H1 (cell line): ENCODE measurements around the gene FIG4. TPM values are rescaled to one million over a fixed set of nuclear protein-coding genes. Genes with fewer than 3 reads are reported as not detected.

Source experiments
- CTCF ChIA-PET: fragments of 300-600 bp; sonication (Branson Sonifier 250); formaldehyde crosslinking; loops from one replicate; lab custom pipeline; 2021; ENCODE audit not compliant: partially characterized antibody; lab: Charles Lee
- POLR2A ChIA-PET: fragments of 300-600 bp; sonication (Branson Sonifier 250); formaldehyde crosslinking; loops from one replicate; lab custom pipeline; 2021; ENCODE audit warnings: inconsistent platforms; ENCODE audit not compliant: partially characterized antibody; lab: Charles Lee
- DNase-seq, 2 experiments: peaks; one replicate each; pipeline versions ENCODE4 v3.0.0 to v3.0.0-alpha.2; 2010 to 2022; ENCODE audit warnings: low spot score in 2 of 2, low read depth in 1 of 2, mixed read lengths in 1 of 2
- FAIRE-seq: peaks from 2 replicates; lab custom pipeline; 2011; peaks lifted over from hg19 to GRCh38; lab: Jason Lieb, UNC
- H2AFZ ChIP-seq: 2 replicates; pipeline ENCODE4 v1.8.1; 2012; ENCODE audit warnings: low read length, inconsistent platforms
- H2AK5ac ChIP-seq: 2 replicates; pipeline ENCODE4 v1.6.1; 2013; ENCODE audit warnings: low read depth, low read length
- H2BK120ac ChIP-seq: replicated peaks from 2 replicates; pipeline ENCODE3; 2013; ENCODE audit warnings: low read depth, low read length, inconsistent platforms
- H2BK12ac ChIP-seq: 2 replicates; pipeline ENCODE4 v1.6.1; 2013; ENCODE audit warnings: low read depth, low read length
- H2BK15ac ChIP-seq: 2 replicates; pipeline ENCODE4 v1.6.1; 2013; ENCODE audit warnings: low read length
- H2BK20ac ChIP-seq: 2 replicates; pipeline ENCODE4 v1.6.1; 2013; ENCODE audit warnings: low read length
- H2BK5ac ChIP-seq: 2 replicates; pipeline ENCODE4 v1.6.1; 2013; ENCODE audit warnings: low read depth, low read length
- H3K14ac ChIP-seq: 2 replicates; pipeline ENCODE4 v1.6.1; 2013; ENCODE audit warnings: inconsistent platforms; ENCODE audit not compliant: insufficient read length
- H3K18ac ChIP-seq: 2 replicates; pipeline ENCODE4 v1.6.1; 2013; ENCODE audit warnings: low read length; ENCODE audit errors: extremely low read depth
- H3K23ac ChIP-seq: 2 replicates; pipeline ENCODE4 v1.6.1; 2013; ENCODE audit warnings: inconsistent platforms; ENCODE audit not compliant: insufficient read length
- H3K23me2 ChIP-seq: 2 replicates; pipeline ENCODE4 v1.6.1; 2013; ENCODE audit warnings: low read depth, low read length
- H3K27ac ChIP-seq: 2 replicates; pipeline ENCODE4 v1.6.1; 2011; ENCODE audit warnings: low read depth, low read length, inconsistent platforms
- H3K27me3 ChIP-seq, 4 experiments: replicated peaks in 1 of 4; 1 replicate in 1 of 4; 2 replicates in 3 of 4; pipeline versions ENCODE4 v1.6.1 to v1.8.1; 2011 to 2013; ENCODE audit warnings: low read length in 3 of 4, mild to moderate bottlenecking in 3 of 4, inconsistent platforms in 2 of 4, mixed read lengths in 2 of 4, moderate library complexity in 1 of 4; ENCODE audit not compliant: control insufficient read depth in 3 of 4, insufficient read depth in 3 of 4; ENCODE audit errors: extremely low read depth in 1 of 4
- H3K36me3 ChIP-seq, 4 experiments: 2 replicates each; pipeline versions ENCODE4 v1.6.1 to v1.8.1; 2011 to 2013; ENCODE audit warnings: mild to moderate bottlenecking in 4 of 4, low read length in 3 of 4, moderate library complexity in 2 of 4, control low read depth in 1 of 4, inconsistent platforms in 1 of 4; ENCODE audit not compliant: insufficient read depth in 4 of 4, control insufficient read depth in 2 of 4
- H3K4ac ChIP-seq: replicated peaks from 2 replicates; pipeline ENCODE3; 2013; ENCODE audit warnings: low read length, low read depth, mixed read lengths, inconsistent platforms; ENCODE audit not compliant: insufficient read length
- H3K4me1 ChIP-seq, 4 experiments: replicated peaks in 1 of 4; 1 replicate in 1 of 4; 2 replicates in 3 of 4; pipeline versions ENCODE4 v1.6.1 to v1.8.1; 2011 to 2013; ENCODE audit warnings: low read length in 3 of 4, inconsistent platforms in 2 of 4, mixed read lengths in 1 of 4; ENCODE audit not compliant: insufficient read depth in 4 of 4, control insufficient read depth in 3 of 4
- H3K4me2 ChIP-seq, 2 experiments: 2 replicates each; pipeline versions ENCODE4 v1.6.1 to v1.8.1; 2011 to 2013; ENCODE audit warnings: low read depth in 2 of 2, low read length in 2 of 2, control low read depth in 1 of 2, inconsistent platforms in 1 of 2, mild to moderate bottlenecking in 1 of 2; ENCODE audit not compliant: insufficient read depth in 1 of 2
- H3K4me3 ChIP-seq, 4 experiments: fragments of 200-600, 300-600 bp in 1 of 4; sonication (generic), shearing (Covaris generic), sonication (Bioruptor Twin) in 1 of 4; 2 replicates each; pipeline versions ENCODE4 v1.5.1 to v1.8.1; 2011 to 2016; ENCODE audit warnings: low read length in 4 of 4, low read depth in 3 of 4, control low read depth in 2 of 4, inconsistent platforms in 2 of 4, mild to moderate bottlenecking in 2 of 4, mixed read lengths in 1 of 4, moderate library complexity in 1 of 4; ENCODE audit not compliant: insufficient read depth in 2 of 4; ENCODE audit errors: extremely low read depth in 1 of 4
- H3K56ac ChIP-seq: replicated peaks from 2 replicates; pipeline ENCODE3; 2013; ENCODE audit warnings: low read depth, mild to moderate bottlenecking, mixed read lengths, low read length, inconsistent platforms; ENCODE audit not compliant: insufficient read length
- H3K79me1 ChIP-seq: 2 replicates; pipeline ENCODE4 v1.6.1; 2013; ENCODE audit warnings: low read depth, low read length, control low read depth
- H3K79me2 ChIP-seq, 2 experiments: 2 replicates each; pipeline versions ENCODE4 v1.6.1 to v1.8.1; 2012 to 2013; ENCODE audit warnings: low read length in 2 of 2, mild to moderate bottlenecking in 2 of 2, inconsistent platforms in 1 of 2; ENCODE audit not compliant: insufficient read depth in 2 of 2, control insufficient read depth in 1 of 2
- H3K9ac ChIP-seq, 4 experiments: replicated peaks in 1 of 4; 1 replicate in 1 of 4; 2 replicates in 3 of 4; pipeline versions ENCODE4 v1.6.1 to v1.8.1; 2011 to 2013; ENCODE audit warnings: low read depth in 3 of 4, low read length in 3 of 4, control low read depth in 2 of 4, mild to moderate bottlenecking in 2 of 4, moderate library complexity in 2 of 4, inconsistent platforms in 1 of 4; ENCODE audit errors: extremely low read depth in 1 of 4
- H3K9me3 ChIP-seq, 2 experiments: 2 replicates each; pipeline versions ENCODE4 v1.6.1 to v1.8.1; 2012 to 2013; ENCODE audit warnings: mild to moderate bottlenecking in 2 of 2, moderate library complexity in 2 of 2, control low read depth in 1 of 2, inconsistent platforms in 1 of 2, low read depth in 1 of 2, low read length in 1 of 2, mixed read lengths in 1 of 2; ENCODE audit not compliant: insufficient read depth in 2 of 2
- H4K20me1 ChIP-seq, 2 experiments: replicated peaks in 1 of 2; 2 replicates each; pipeline versions ENCODE3 to v1.8.1; 2011 to 2013; ENCODE audit warnings: inconsistent platforms in 2 of 2, low read length in 2 of 2, mild to moderate bottlenecking in 1 of 2; ENCODE audit not compliant: insufficient read depth in 2 of 2, control insufficient read depth in 1 of 2
- H4K5ac ChIP-seq: 2 replicates; pipeline ENCODE4 v1.6.1; 2013; ENCODE audit warnings: low read length, low read depth, mixed read lengths, inconsistent platforms; ENCODE audit not compliant: insufficient read length
- H4K8ac ChIP-seq: 2 replicates; pipeline ENCODE4 v1.8.0; 2013; ENCODE audit warnings: mild to moderate bottlenecking, moderate library complexity, low read length, inconsistent platforms; ENCODE audit not compliant: insufficient read depth; ENCODE audit errors: extremely low read depth
- H4K91ac ChIP-seq: replicated peaks from 2 replicates; pipeline ENCODE3; 2013; ENCODE audit warnings: low read length, mixed read lengths, inconsistent platforms; ENCODE audit not compliant: insufficient read length
- JUND ChIP-seq: IDR thresholded peaks from 2 replicates; pipeline ENCODE4 v1.6.1; 2011; ENCODE audit warnings: mild to moderate bottlenecking, improper control_type of control experiment, low read length
- WGBS, 2 experiments: shearing (Covaris generic) in 1 of 2; methylation state at CpG; one replicate each; pipeline versions ENCODE4 v1.1.6 to v1.1.7; 2013 to 2015; ENCODE audit warnings: low lambda C conversion rate in 2 of 2, mixed read lengths in 2 of 2, inconsistent platforms in 1 of 2, low coverage in 1 of 2, missing lambda C conversion rate in 1 of 2; ENCODE audit not compliant: insufficient replicate concordance in 2 of 2, insufficient coverage in 1 of 2, insufficient read length in 1 of 2; ENCODE audit errors: extremely low coverage in 1 of 2, missing lambda C conversion rate in 1 of 2; 5-methylcytosine and 5-hydroxymethylcytosine counted together
- polyA plus RNA-seq, 7 experiments: library from polyadenylated mRNA; depleted of rRNA in 3 of 7; stranded (reverse) in 5 of 7; unstranded in 2 of 7; fragments of >200 nt in 5 of 7; fragments of 200-250 nt in 2 of 7; gene quantifications; 1 replicate in 5 of 7; 2 replicates in 1 of 7; 4 replicates in 1 of 7; pipeline versions ENCODE4 v1.2.1 to v1.2.3, GENCODE V29; 2011 to 2013; ENCODE audit warnings: missing spikeins in 2 of 7, mixed read lengths in 2 of 7
- total RNA-seq: library from RNA; stranded (reverse); fragmentation: NEBNext Ultra II Directional; extraction: Animal tissue kit (Norgen Biotek cat#: 25700); gene quantifications from 2 replicates; pipeline ENCODE4 v1.2.1, GENCODE V29; 2021

FIG4 gene
- total and polyA plus RNA-seq, 2 of the 8 experiments (the other 6 are each of a cell fraction or from before 2014, with no cell fraction given), result 11.8 to 21.9 TPM

- Histone ChIP-seq H3K79me2 (no peaks in the 10 kb centered on the region), H2BK5ac (no peak overlapping the region), H3K4ac (no peak overlapping the region), H3K27ac (no peak overlapping the region), H2BK15ac (no peak overlapping the region), H3K14ac (no peak overlapping the region), H2AFZ (no peak overlapping the region), H2BK12ac (no peak overlapping the region), H3K18ac (no peak overlapping the region), H3K79me1 (no peaks in the 10 kb centered on the region), H3K23ac (no peak overlapping the region), H3K36me3 (no peaks in the 10 kb centered on the region), H4K20me1 (no peaks in the 10 kb centered on the region), H3K23me2 (no peaks in the 10 kb centered on the region), H4K8ac (no peak overlapping the region), H4K91ac (no peak overlapping the region), H3K4me1 (no peaks in the 10 kb centered on the region), H3K56ac (no peak overlapping the region), H2BK20ac (no peak overlapping the region), H2BK120ac (no peak overlapping the region), H3K4me3 (no peak overlapping the region), H3K9ac (no peak overlapping the region), H3K27me3 (no peaks in the 10 kb centered on the region), H4K5ac (no peak overlapping the region), H3K4me2 (no peak overlapping the region), H3K9me3 (no peaks in the 10 kb centered on the region), H2AK5ac (no peak overlapping the region)
- 96% methylated on average over 1 of the region's 1 CpG; no CpG with 5 or more reads in 1 of the 2 experiments for WGBS, 2 experiments
- FAIRE-seq (no peak), DNase-seq (no peak)
- ChIA-PET CTCF (interaction anchor here (1.6 kb wide), 1 partner anchor 249 kb away, joined by 3 read pairs; no protein-coding TSS in a partner anchor), POLR2A (no interaction called here)
- no peak for TF ChIP-seq JUND
Measured at GRCh38 chr6:109804020-109804419, 112.9 kb downstream of the FIG4 start.
